Activated naive CD8-positive, alpha-beta T cell treated with anti-CD3 and anti-CD28 coated beads, Interleukin-2, amount 50 U/mL, for 24 hours (primary cell): ENCODE measurements around the gene TIGD3.

Source experiments
- ATAC-seq: fragments of 150-1000 bp; cut with Tn5 transposase; one replicate; pipeline ENCODE4 v1.10.0; 2021
- DNase-seq: peaks from one replicate; pipeline ENCODE4 v3.0.0; 2021
- H3K27ac Mint-ChIP-seq: one replicate; pipeline ENCODE4 v1.8.0; 2021; ENCODE audit warnings: mild to moderate bottlenecking, mixed read lengths
- H3K27me3 Mint-ChIP-seq: one replicate; pipeline ENCODE4 v1.8.0; 2021; ENCODE audit warnings: mixed read lengths
- H3K36me3 Mint-ChIP-seq: one replicate; pipeline ENCODE4 v1.8.0; 2021; ENCODE audit warnings: low read depth, mixed read lengths
- H3K4me1 Mint-ChIP-seq: one replicate; pipeline ENCODE4 v1.8.0; 2021; ENCODE audit warnings: mixed read lengths
- H3K4me3 Mint-ChIP-seq: one replicate; pipeline ENCODE4 v1.8.0; 2021; ENCODE audit warnings: mild to moderate bottlenecking, moderate library complexity, mixed read lengths
- H3K9me3 Mint-ChIP-seq: one replicate; pipeline ENCODE4 v1.8.0; 2021; ENCODE audit warnings: mixed read lengths

Gene TIGD3

DNA sequence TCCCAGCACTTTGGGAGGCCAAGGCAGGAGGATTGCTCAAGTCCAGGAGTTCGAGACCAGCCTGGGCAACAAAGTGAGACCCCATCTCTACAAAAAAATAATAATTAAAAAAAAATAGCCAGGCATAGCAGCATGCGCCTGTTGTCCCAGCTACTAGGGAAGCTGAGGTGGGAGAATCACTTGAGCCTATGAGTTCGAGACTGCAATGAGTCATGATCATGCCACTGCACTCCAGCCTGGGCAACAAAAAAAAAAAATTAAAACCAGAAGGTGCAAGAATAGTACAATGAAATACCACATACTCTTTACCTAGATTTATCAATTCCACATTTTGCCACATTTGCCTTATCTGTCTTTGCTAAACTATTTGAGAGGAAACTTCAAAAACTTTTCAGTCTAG lies 12.7 kb upstream of the TIGD3 start:
- Mint-ChIP-seq H3K4me1 (peaks cover 12% of the 10 kb centered on the region), H3K27me3 (no peaks in the 10 kb centered on the region), H3K36me3 (peaks cover 49% of the 10 kb centered on the region), H3K9me3 (no peaks in the 10 kb centered on the region), H3K4me3 (no peak overlapping the region), H3K27ac (no peak overlapping the region)
- DNase-seq = no peak
- no peak for ATAC-seq

DNA sequence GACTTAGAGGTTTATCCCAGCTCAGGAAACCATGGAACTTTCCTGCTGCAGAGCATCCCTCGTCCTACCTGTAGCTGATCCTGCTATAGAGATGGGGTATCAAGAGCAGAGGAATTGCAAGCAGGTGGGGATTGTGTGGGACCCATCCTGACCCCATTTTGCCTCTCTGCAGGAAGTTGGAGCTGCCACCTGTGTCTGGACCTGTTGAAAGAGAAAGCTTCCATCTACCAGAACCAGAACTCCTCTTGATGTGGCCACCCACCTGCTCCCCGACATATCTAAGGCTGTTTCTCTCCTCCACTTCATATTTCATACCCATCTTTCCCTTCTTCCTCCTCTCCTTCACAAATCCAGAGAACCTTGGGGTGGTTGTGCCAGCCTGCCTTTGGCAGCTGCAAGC lies 3.0 kb upstream of the TIGD3 start:
- Mint-ChIP-seq H3K27me3 (no peaks in the 10 kb centered on the region), H3K4me1 (peaks cover 11% of the 10 kb centered on the region), H3K27ac (no peak overlapping the region), H3K4me3 (no peak overlapping the region), H3K9me3 (no peaks in the 10 kb centered on the region), H3K36me3 (peaks cover 30% of the 10 kb centered on the region)
- ATAC-seq = no peak
- DNase-seq = no peak

DNA sequence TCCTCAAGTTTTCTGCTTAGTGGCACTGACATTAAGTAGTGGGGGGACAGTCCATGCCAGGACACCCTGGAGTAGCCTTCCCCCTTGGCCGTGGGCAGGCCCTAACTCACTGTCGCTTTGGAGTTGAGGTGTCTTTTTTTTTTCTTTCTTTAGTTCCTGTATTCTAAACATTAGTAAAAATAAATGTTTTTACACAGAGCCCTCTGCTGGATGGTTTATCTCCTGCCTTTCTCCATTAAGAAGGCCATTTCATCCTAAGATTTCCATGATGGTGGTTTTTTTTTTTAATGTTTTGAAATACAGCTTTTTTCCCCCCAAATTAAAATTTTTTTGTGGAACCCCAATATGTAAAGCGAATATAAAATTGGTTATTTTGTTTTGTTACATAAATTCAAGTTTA lies 1.8 kb upstream of the TIGD3 start:
- no peak overlapping the region for H3K4me3 Mint-ChIP-seq
- peak overlapping the region; percentile 55 for H3K27ac Mint-ChIP-seq
- H3K4me1 Mint-ChIP-seq = peaks cover 11% of the 10 kb centered on the region
- H3K36me3 Mint-ChIP-seq = peaks cover 26% of the 10 kb centered on the region
- ATAC-seq (no peak), DNase-seq (no peak)
- H3K27me3 Mint-ChIP-seq = no peaks in the 10 kb centered on the region
- H3K9me3 Mint-ChIP-seq = no peaks in the 10 kb centered on the region

DNA sequence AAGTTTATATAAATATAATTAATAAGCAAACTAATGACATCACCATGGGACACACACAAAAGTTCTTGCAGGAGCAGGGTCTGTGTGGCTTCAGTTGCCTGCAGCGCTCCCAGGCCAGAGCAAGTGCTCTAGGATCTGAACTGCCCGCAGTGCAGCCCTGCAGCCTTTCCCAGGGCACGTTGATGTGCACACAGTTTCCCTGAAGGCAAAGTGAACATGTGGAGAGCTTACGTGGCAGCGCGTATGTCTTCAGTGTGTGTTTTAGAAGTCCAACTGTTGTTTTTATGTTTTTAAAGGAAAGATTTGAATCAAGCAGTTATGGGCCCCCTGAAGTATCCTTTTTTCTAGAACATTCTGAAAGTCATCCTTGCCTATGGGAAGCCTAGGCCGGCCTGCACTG lies 1.2 kb upstream of the TIGD3 start:
- no peaks in the 10 kb centered on the region for H3K27me3 Mint-ChIP-seq
- H3K27ac Mint-ChIP-seq = peak overlapping the region; percentile 18

DNA sequence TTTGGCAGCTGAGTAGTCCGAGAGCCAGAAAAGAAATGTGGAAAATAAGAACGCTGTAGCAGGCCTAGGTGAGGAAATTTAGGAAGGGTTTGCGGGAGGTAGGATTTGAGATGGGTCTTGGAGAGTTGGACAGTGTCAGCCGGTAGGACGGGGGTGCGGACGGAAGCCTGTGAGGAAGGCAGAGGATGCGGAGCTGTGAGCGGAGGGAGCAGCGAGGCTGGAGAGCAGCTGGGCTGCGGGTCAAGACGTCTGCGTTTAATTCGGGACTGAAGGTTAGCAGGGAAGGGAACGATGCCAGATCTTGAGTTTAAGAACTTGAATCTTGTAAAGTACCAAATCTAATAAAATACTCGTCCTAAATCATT lies 669 bp upstream of the TIGD3 start:
- Mint-ChIP-seq H3K4me3 (peak overlapping the region; percentile 48), H3K27ac (peak overlapping the region; percentile 18), H3K36me3 (peaks cover 16% of the 10 kb centered on the region), H3K9me3 (no peaks in the 10 kb centered on the region), H3K27me3 (no peaks in the 10 kb centered on the region), H3K4me1 (peaks cover 11% of the 10 kb centered on the region)
- ATAC-seq (no peak), DNase-seq (no peak)

More for the DNA sequence above, 1.2 kb upstream of the TIGD3 start:
- Mint-ChIP-seq H3K36me3 (peaks cover 21% of the 10 kb centered on the region), H3K4me1 (peaks cover 11% of the 10 kb centered on the region), H3K4me3 (peak overlapping the region; percentile 48), H3K9me3 (no peaks in the 10 kb centered on the region)
- no peak for DNase-seq
- ATAC-seq = no peak

DNA sequence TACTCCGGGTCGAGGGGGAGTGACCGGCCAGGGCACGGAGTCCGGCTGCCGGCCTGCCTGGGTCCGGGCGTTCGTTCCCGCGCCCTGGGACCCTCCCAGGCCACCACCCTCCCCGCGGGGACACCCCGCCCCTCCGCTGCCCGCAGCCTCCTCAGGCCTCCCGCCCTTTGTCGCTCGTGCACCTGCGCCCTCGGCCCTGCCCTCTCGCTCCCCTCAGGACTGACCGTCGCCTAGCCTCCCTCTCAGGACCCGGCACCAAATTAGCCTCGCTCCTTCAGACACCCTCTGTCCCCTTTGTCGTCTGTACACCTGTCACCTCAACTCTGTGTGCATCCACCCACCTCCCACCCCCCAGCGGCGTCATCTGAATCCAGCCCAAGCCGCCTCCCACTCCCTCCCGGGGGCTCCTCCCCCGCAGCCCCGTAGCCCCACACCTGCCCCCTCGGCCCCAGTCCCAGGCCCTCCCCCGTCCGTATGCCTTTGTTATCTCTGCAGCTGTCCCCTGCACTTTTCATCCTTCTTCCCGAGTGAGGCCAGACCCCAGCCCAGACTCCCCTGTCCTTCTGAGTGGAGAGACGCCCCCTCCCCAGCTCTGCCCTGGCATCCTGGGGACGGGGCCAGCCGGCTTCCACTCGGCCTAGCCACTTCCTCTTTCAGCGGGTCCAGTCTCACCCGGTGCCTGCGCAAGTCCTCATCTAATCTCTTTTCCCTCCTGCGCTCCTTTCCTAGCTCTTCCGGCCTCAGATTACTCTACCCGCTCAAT lies 643 bp downstream of the TIGD3 start:
- peaks cover 11% of the 10 kb centered on the region for H3K4me1 Mint-ChIP-seq
- DNase-seq (peak; percentile 41), ATAC-seq (no peak)

DNA sequence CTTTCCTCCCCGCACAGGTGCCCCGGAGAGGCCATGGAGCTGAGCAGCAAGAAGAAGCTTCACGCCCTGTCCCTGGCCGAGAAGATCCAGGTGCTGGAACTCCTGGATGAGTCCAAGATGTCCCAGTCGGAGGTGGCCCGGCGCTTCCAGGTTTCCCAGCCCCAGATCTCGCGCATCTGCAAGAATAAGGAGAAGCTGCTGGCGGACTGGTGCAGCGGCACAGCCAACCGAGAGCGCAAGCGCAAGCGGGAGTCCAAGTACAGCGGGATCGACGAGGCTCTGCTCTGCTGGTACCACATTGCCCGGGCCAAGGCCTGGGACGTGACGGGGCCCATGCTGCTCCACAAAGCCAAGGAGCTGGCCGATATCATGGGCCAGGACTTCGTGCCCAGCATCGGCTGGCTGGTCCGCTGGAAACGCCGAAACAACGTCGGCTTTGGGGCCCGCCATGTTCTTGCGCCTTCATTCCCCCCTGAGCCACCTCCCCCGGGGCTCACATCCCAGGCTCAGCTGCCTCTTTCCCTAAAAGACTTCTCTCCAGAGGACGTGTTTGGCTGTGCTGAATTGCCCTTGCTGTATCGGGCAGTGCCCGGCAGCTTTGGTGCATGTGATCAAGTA lies 1.3 kb downstream of the TIGD3 start:
- H3K27ac Mint-ChIP-seq = no peak overlapping the region
- no peak for DNase-seq

More for the DNA sequence above, 643 bp downstream of the TIGD3 start:
- H3K36me3 Mint-ChIP-seq = peaks cover 12% of the 10 kb centered on the region
- H3K27me3 Mint-ChIP-seq = no peaks in the 10 kb centered on the region
- no peak overlapping the region for H3K27ac Mint-ChIP-seq
- H3K4me3 Mint-ChIP-seq = peak overlapping the region; percentile 82
- no peaks in the 10 kb centered on the region for H3K9me3 Mint-ChIP-seq

DNA sequence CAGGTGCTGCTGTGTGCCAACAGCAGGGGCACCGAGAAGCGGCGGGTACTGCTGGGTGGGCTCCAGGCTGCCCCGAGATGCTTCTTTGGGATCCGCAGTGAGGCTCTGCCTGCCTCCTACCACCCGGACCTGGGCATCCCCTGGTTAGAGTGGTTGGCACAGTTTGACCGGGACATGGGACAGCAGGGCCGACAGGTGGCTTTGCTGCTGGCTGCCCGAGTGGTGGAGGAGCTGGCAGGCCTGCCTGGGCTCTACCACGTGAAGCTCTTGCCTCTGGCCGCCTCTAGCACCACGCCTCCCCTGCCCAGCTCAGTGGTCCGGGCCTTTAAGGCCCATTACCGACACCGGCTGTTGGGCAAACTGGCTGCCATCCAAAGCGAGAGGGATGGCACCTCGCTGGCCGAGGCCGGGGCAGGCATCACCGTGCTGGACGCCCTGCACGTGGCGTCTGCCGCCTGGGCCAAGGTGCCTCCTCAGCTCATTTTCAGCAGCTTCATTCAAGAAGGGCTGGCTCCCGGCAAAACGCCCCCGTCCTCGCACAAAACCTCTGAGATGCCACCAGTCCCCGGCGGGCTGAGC lies 1.9 kb downstream of the TIGD3 start:
- ATAC-seq (no peak), DNase-seq (no peak)
- peak overlapping the region; percentile 65 for H3K4me3 Mint-ChIP-seq
- H3K27ac Mint-ChIP-seq = no peak overlapping the region
- peaks cover 12% of the 10 kb centered on the region for H3K36me3 Mint-ChIP-seq
- no peaks in the 10 kb centered on the region for H3K9me3 Mint-ChIP-seq
- no peaks in the 10 kb centered on the region for H3K27me3 Mint-ChIP-seq
- H3K4me1 Mint-ChIP-seq = peaks cover 11% of the 10 kb centered on the region

More for the DNA sequence above, 1.3 kb downstream of the TIGD3 start:
- peak overlapping the region; percentile 82 for H3K4me3 Mint-ChIP-seq
- peaks cover 12% of the 10 kb centered on the region for H3K36me3 Mint-ChIP-seq
- no peak for ATAC-seq
- H3K27me3 Mint-ChIP-seq = no peaks in the 10 kb centered on the region
- H3K4me1 Mint-ChIP-seq = peaks cover 11% of the 10 kb centered on the region
- H3K9me3 Mint-ChIP-seq = no peaks in the 10 kb centered on the region

DNA sequence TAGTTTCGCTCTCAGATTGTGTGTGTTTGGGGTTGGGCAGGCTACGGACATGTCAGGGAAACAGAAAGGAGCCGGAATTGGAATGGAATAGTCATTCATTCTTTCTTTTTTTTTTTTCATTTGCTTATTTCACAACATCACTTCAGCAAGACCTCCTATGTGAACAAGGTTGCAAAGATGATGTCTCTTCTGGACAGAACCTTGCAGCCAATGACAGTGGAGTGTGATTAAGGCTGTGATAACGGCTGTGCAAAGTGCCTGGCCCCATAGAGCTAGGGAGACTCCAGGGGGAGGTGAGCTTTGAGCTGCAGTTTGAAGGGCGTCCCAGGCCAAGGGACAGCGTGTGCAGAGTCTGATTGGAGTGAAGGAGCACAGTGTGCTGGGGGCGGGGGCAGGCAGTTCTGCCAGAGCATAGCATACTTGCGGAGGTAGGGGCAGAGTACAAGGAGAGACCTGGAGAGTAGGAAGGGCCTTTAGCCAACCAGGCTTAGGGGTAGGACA lies 3.4 kb downstream of the TIGD3 start:
- ATAC-seq (no peak), DNase-seq (no peak)
- H3K27me3 Mint-ChIP-seq = no peaks in the 10 kb centered on the region
- H3K27ac Mint-ChIP-seq = no peak overlapping the region
- peaks cover 20% of the 10 kb centered on the region for H3K4me1 Mint-ChIP-seq
- no peaks in the 10 kb centered on the region for H3K9me3 Mint-ChIP-seq
- H3K36me3 Mint-ChIP-seq = peaks cover 3% of the 10 kb centered on the region
- H3K4me3 Mint-ChIP-seq = no peak overlapping the region

DNA sequence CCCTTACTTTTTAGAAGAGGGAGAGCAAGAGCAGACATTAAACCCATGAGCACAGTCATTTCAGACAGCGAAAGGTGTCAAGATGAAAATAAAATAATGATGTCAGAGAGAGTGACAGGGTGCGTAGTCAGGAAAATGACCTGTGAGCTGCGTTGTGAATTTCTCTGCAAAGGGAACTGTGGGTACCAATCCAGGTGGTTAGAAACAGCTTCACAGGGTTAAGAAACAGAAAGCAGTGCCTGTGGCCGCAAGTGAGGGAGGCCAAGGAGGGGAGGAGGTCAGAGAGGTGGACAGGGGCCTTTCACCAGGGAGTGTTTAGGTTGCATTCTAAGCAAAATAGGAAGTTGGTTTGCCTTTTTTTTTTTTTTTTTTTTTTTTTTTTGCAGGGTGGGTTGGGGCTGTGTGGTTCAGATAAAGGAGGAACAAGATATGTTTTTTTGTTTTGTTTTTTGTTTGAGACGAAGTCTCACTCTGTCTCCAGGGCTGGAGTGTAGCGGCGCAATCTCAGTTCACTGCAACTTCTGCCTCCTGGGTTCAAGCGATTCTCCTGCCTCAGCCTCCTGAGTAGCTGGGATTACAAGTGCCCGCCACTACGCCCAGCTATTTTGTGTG lies 7.9 kb downstream of the TIGD3 start:
- no peaks in the 10 kb centered on the region for H3K36me3 Mint-ChIP-seq
- H3K4me3 Mint-ChIP-seq = no peak overlapping the region
- ATAC-seq (no peak), DNase-seq (no peak)
- H3K27ac Mint-ChIP-seq = peak overlapping the region; percentile 43
- H3K27me3 Mint-ChIP-seq = no peaks in the 10 kb centered on the region
- H3K9me3 Mint-ChIP-seq = no peaks in the 10 kb centered on the region
- H3K4me1 Mint-ChIP-seq = peaks cover 9% of the 10 kb centered on the region

DNA sequence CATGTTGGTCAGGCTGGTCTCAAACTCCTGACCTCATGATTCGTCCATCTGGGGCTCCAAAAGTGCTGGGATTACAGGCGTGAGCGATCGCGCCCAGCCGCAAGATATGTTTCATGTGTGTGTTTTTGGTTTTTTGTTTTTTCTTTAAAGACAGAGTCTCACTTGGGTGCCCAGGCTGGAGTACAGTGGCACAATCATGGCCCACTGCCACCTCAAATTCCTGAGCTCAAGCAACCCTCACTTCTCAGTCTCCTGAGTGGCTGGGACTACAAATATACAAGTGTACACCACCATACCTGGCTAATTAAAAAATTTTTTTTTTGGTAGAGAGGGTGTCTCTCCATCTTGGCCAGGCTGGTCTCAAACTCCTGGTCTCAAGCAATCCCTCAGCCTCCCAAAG lies 8.4 kb downstream of the TIGD3 start:
- H3K27ac Mint-ChIP-seq = no peak overlapping the region
- H3K36me3 Mint-ChIP-seq = no peaks in the 10 kb centered on the region
- H3K4me1 Mint-ChIP-seq = peaks cover 9% of the 10 kb centered on the region
- no peaks in the 10 kb centered on the region for H3K9me3 Mint-ChIP-seq
- H3K27me3 Mint-ChIP-seq = no peaks in the 10 kb centered on the region
- ATAC-seq = no peak
- no peak overlapping the region for H3K4me3 Mint-ChIP-seq
- no peak for DNase-seq

DNA sequence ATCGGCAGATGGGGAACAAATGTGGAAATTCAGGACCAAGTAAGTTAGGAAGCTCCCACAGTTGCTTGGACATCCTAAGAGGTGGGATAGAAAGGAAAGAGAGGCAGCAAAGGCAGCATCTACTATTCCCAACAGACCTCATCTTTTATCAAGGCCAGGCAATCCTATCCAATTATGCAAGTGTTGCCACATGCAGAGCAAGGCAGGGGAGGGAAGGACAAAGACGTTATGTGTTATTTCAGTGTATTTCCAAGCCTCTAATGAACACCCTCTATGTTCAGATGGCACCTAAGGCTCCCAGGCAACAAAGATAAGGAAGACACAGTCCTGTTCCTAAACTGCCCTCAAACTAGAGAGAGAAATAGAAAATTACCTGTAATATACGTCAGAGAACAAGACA lies 9.2 kb downstream of the TIGD3 start:
- H3K4me3 Mint-ChIP-seq = no peak overlapping the region
- H3K9me3 Mint-ChIP-seq = no peaks in the 10 kb centered on the region
- H3K27me3 Mint-ChIP-seq = no peaks in the 10 kb centered on the region
- DNase-seq = no peak
- peaks cover 9% of the 10 kb centered on the region for H3K4me1 Mint-ChIP-seq
- no peak for ATAC-seq
- H3K27ac Mint-ChIP-seq = no peak overlapping the region
- H3K36me3 Mint-ChIP-seq = no peaks in the 10 kb centered on the region

DNA sequence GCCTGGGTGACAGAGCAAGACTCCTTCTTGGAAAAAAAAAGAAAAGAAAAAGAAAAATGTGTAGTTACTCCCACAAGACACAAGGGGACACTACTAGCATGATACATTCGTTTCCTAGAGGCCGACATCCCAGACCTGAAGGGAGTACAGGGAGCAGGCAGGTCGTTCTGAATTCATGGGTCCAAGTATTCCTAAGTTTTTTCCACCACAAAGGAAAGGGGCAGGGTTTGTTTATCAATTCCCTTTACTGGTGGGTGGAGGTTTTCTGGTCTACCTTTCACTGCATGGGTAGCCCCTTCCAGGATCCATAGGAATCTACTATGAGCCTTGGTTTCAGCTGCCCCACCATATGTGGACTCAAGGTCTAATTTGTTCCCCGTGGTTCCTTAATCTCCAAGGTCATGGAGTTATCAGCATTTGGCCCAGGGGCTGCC lies 11.8 kb downstream of the TIGD3 start:
- H3K9me3 Mint-ChIP-seq = no peaks in the 10 kb centered on the region
- H3K27me3 Mint-ChIP-seq = no peaks in the 10 kb centered on the region
- no peak overlapping the region for H3K27ac Mint-ChIP-seq
- peak; percentile 76 for ATAC-seq
- H3K4me1 Mint-ChIP-seq = peaks cover 9% of the 10 kb centered on the region
- H3K36me3 Mint-ChIP-seq = no peaks in the 10 kb centered on the region
- H3K4me3 Mint-ChIP-seq = no peak overlapping the region
- no peak for DNase-seq

DNA sequence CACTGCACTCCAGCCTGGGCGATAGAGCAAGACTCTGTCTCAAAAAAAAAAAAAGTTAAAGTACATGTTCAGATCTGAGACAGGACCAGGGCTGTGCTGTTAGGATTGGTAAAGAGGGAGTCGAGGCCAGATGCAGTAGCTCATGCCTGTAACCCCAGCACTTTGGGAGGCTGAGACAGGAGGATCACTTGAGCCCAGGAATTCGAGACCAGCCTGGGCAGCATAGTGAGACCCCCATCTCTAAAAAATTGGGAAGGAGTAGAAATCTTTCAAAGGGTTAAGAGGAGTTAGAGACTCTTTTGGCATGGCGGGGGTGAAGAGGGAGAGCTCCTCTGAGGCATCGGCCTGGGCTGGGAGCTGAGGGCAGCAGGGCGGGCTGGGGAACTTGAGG lies 16.1 kb downstream of the TIGD3 start:
- H3K9me3 Mint-ChIP-seq = no peaks in the 10 kb centered on the region
- ATAC-seq (no peak), DNase-seq (no peak)
- no peaks in the 10 kb centered on the region for H3K27me3 Mint-ChIP-seq
- no peak overlapping the region for H3K27ac Mint-ChIP-seq
- no peak overlapping the region for H3K4me3 Mint-ChIP-seq
- H3K36me3 Mint-ChIP-seq = no peaks in the 10 kb centered on the region
- no peaks in the 10 kb centered on the region for H3K4me1 Mint-ChIP-seq
